ENCODE measurements around the gene ARFRP1.

GRCh38 chr20:63664861-63665594, 42.7 kb downstream of the ARFRP1 start:
- TF ChIP-seq CTCF (conservative IDR thresholded peaks at IDR 0.05; ENCODE audit: low read depth in 2 of 2) (no peak), EZH2phosphoT487 (IDR thresholded peaks at IDR 0.05; ENCODE audit: unreplicated experiment) (no peak), ZNF462 (CRISPR knock-in tag; IDR thresholded peaks at IDR 0.05) (no peak), POLR2AphosphoS5 (IDR thresholded peaks at IDR 0.05; ENCODE audit: low read depth) (no peak), REST (IDR thresholded peaks at IDR 0.05; ENCODE audit: unreplicated experiment) (no peak), JUNB (IDR thresholded peaks at IDR 0.05; ENCODE audit: unreplicated experiment) (no peak), EZH2 (IDR thresholded peaks at IDR 0.05; ENCODE audit: low read depth, unreplicated experiment) (no peak), CREB1 (CRISPR knock-in tag; IDR thresholded peaks at IDR 0.05; ENCODE audit: low read depth) (no peak), ZNF331 (CRISPR knock-in tag; IDR thresholded peaks at IDR 0.05; ENCODE audit: low read depth) (no peak)
